Thyroid gland (tissue), 4 donors: Measurements from ENCODE around the gene MED9.

Experiments used
- POLR2A ChIP-seq, 2 donors: fragments of 450-650 bp; IDR thresholded peaks; one replicate each; pipeline ENCODE4 v1.6.1; 2017; ENCODE audit warnings: antibody characterized with exemption in 2 of 2, mild to moderate bottlenecking in 2 of 2, moderate library complexity in 1 of 2
- TF ChIP-seq, protein P1 (sequence below), 6 experiments: fragments of 200-600 bp in 3 of 6; fragments of 450-650 bp in 3 of 6; sonication (generic) in 3 of 6; IDR thresholded peaks; one replicate each; pipeline ENCODE4 v1.5.1; 2016 to 2019; ENCODE audit warnings: antibody characterized with exemption in 6 of 6, mild to moderate bottlenecking in 2 of 6, inconsistent platforms in 1 of 6, moderate library complexity in 1 of 6

DNA sequence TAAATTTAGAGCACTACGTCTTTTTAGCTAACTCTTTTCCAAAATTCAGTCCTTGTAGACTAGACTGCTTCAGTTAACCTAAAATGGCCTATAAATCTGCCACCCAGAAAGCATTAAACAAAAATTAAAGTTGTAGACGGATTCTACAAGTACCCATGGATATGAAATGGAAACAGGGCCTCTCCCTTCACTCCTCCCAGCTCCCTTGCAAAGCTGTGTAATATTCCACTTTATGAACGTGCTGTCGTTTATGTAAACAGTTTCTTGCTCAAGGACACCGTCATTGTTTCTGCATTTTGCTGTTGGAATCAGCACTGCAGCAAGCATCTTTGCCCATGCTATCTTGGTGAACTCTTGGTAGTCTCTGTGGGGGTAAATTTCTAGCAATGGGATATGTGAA is 5.1 kb downstream of the MED9 start:
- TF ChIP-seq, protein P1, sequence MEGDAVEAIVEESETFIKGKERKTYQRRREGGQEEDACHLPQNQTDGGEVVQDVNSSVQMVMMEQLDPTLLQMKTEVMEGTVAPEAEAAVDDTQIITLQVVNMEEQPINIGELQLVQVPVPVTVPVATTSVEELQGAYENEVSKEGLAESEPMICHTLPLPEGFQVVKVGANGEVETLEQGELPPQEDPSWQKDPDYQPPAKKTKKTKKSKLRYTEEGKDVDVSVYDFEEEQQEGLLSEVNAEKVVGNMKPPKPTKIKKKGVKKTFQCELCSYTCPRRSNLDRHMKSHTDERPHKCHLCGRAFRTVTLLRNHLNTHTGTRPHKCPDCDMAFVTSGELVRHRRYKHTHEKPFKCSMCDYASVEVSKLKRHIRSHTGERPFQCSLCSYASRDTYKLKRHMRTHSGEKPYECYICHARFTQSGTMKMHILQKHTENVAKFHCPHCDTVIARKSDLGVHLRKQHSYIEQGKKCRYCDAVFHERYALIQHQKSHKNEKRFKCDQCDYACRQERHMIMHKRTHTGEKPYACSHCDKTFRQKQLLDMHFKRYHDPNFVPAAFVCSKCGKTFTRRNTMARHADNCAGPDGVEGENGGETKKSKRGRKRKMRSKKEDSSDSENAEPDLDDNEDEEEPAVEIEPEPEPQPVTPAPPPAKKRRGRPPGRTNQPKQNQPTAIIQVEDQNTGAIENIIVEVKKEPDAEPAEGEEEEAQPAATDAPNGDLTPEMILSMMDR (IDR thresholded peaks at IDR 0.05): no peak
- no peak for TF ChIP-seq POLR2A (IDR thresholded peaks at IDR 0.05)
